K562 (cell line): ENCODE results near the gene GPR107. TPM values are rescaled to one million over a fixed set of nuclear protein-coding genes. Genes with fewer than 3 reads are reported as not detected.

Source experiments
- BHLHE40 ChIP-seq: IDR thresholded peaks from 2 replicates; pipeline ENCODE4 v1.6.1; 2011; ENCODE audit warnings: low read length, improper control_type of control experiment
- CBFA2T2 ChIP-seq: fragments of 450-650 bp; conservative IDR thresholded peaks from 2 replicates; pipeline ENCODE4 v1.6.1; 2017; ENCODE audit warnings: mild to moderate bottlenecking
- GATAD2A ChIP-seq: fragments of 450-650 bp; IDR thresholded peaks from 2 replicates; pipeline ENCODE4 v1.6.1; 2017
- HDAC1 ChIP-seq, 2 experiments: fragments of 450-650 bp; IDR thresholded peaks; 2 replicates each; pipeline ENCODE4 v1.6.1; 2016 to 2017; ENCODE audit warnings: inconsistent platforms in 1 of 2, mild to moderate bottlenecking in 1 of 2, moderate library complexity in 1 of 2
- MEIS2 ChIP-seq: fragments of 450-650 bp; IDR thresholded peaks from 2 replicates; pipeline ENCODE4 v1.6.1; 2014; ENCODE audit warnings: mild to moderate bottlenecking; ENCODE audit not compliant: partially characterized antibody
- NFYB ChIP-seq: IDR thresholded peaks from 2 replicates; pipeline ENCODE4 v1.6.1; 2011; ENCODE audit warnings: mild to moderate bottlenecking, moderate library complexity; ENCODE audit not compliant: insufficient read length; ENCODE audit errors: extremely low read depth
- NR2C1 ChIP-seq, 2 experiments: fragments of 450-650 bp; IDR thresholded peaks; 2 replicates each; pipeline ENCODE4 v1.6.1; 2017; ENCODE audit warnings: mild to moderate bottlenecking in 2 of 2, antibody characterized with exemption in 1 of 2, inconsistent platforms in 1 of 2, missing compliant biosample characterization in 1 of 2, missing genetic modification characterization in 1 of 2
- PRPF4 ChIP-seq: fragments of 200-400 bp; formaldehyde crosslinking; IDR thresholded peaks from one replicate; pipeline ENCODE4 v1.6.1; 2017; ENCODE audit warnings: low read length, low read depth, mild to moderate bottlenecking; ENCODE audit not compliant: insufficient read depth, poor library complexity, severe bottlenecking
- RBBP5 ChIP-seq: fragments of 200-600 bp; sonication (generic); IDR thresholded peaks from 2 replicates; pipeline ENCODE4 v1.6.1; 2012; ENCODE audit warnings: borderline replicate concordance, mild to moderate bottlenecking, low read length, control low read depth, inconsistent platforms; ENCODE audit not compliant: insufficient read depth, poor library complexity, severe bottlenecking
- RBM25 ChIP-seq: fragments of 200-400 bp; formaldehyde crosslinking; IDR thresholded peaks from 2 replicates; pipeline ENCODE4 v1.6.1; 2018; ENCODE audit warnings: low read length, low read depth, moderate library complexity; ENCODE audit not compliant: severe bottlenecking
- RHOXF2B ChIP-seq: fragments of 250-450 bp; sonication (Bioruptor Pico); conservative IDR thresholded peaks from 2 replicates; pipeline ENCODE4 v1.5.1; 2021
- SMARCA5 ChIP-seq: fragments of 450-650 bp; IDR thresholded peaks from 2 replicates; pipeline ENCODE4 v1.6.1; 2016
- ZBTB12 ChIP-seq: fragments of 250-450 bp; sonication (Bioruptor Pico); IDR thresholded peaks from 2 replicates; pipeline ENCODE4 v1.4.0; 2020
- ZBTB7A ChIP-seq: IDR thresholded peaks from 2 replicates; pipeline ENCODE4 v1.6.1; 2011; ENCODE audit warnings: low read depth, mild to moderate bottlenecking, low read length, moderate library complexity, borderline replicate concordance; ENCODE audit not compliant: control insufficient read depth
- polyA plus RNA-seq, 8 experiments: library from polyadenylated mRNA; depleted of rRNA in 4 of 8; stranded (reverse) in 5 of 8; unstranded in 3 of 8; fragments of >200 nt; fragmentation: Nextera tagmentation in 2 of 8; fragmentation: Illumina TruSeq in 1 of 8; extraction: Ambion mirVana in 2 of 8; extraction: Trizol in 1 of 8; gene quantifications; 2 replicates each; pipeline versions ENCODE4 v1.2.1 to v1.2.3, GENCODE V29; 2011 to 2014; ENCODE audit warnings: inconsistent platforms in 1 of 8, missing spikeins in 1 of 8
- total RNA-seq, 7 experiments: library from RNA; depleted of rRNA in 6 of 7; stranded (reverse); fragments of >200 nt in 6 of 7; fragmentation: Illumina TruSeq in 2 of 7; extraction: Trizol in 2 of 7; gene quantifications; 2 replicates each; pipeline versions ENCODE4 v1.2.1 to v1.2.3, GENCODE V29; 2011 to 2021; ENCODE audit warnings: low replicate concordance in 1 of 7
- TF ChIP-seq, protein P1 (sequence below): fragments of 200-800 bp; sonication (Bioruptor generic); IDR thresholded peaks from 2 replicates; pipeline ENCODE4 v1.6.1; 2016; ENCODE audit warnings: missing genetic modification characterization, missing compliant biosample characterization
- TF ChIP-seq, protein P2 (sequence below): sonication (generic); formaldehyde crosslinking; IDR thresholded peaks from 2 replicates; pipeline ENCODE4 v1.8.0; 2022; ENCODE audit warnings: mild to moderate bottlenecking, missing genetic modification reagents
- TF ChIP-seq, protein P3 (sequence below): fragments of 250-450 bp; sonication (Bioruptor Pico); IDR thresholded peaks from 2 replicates; pipeline ENCODE4 v1.8.0; 2022; ENCODE audit warnings: moderate library complexity, mild to moderate bottlenecking, inconsistent platforms

GPR107 gene
- total and polyA plus RNA-seq, 9 of the 15 experiments (the other 6 are each of a cell fraction or from before 2014, with no cell fraction given) = 3.2 to 34.6 (median 14.4) TPM

GRCh38 chr9:130149654-130150286 is 96.1 kb downstream of the GPR107 start (continued):
- TF ChIP-seq ZBTB7A (peak; percentile 52; the same call in 1 of the 2 replicates), BHLHE40 (no peak), RBBP5 (no peak), NFYB (peak; percentile 56), HDAC1 (IDR thresholded peaks at IDR 0.05) (no peak), MEIS2 (peak; percentile 29), ZBTB12 (CRISPR knock-in tag) (no peak), NR2C1 (IDR thresholded peaks at IDR 0.05) (peak; percentile 79), NR2C1 (tag; IDR thresholded peaks at IDR 0.05) (peak; percentile 51), RBM25 (peak; percentile 67), PRPF4 (no peak), GATAD2A (no peak), SMARCA5 (no peak), RHOXF2B (CRISPR knock-in tag) (no peak), CBFA2T2 (no peak)
- TF ChIP-seq, protein P1, sequence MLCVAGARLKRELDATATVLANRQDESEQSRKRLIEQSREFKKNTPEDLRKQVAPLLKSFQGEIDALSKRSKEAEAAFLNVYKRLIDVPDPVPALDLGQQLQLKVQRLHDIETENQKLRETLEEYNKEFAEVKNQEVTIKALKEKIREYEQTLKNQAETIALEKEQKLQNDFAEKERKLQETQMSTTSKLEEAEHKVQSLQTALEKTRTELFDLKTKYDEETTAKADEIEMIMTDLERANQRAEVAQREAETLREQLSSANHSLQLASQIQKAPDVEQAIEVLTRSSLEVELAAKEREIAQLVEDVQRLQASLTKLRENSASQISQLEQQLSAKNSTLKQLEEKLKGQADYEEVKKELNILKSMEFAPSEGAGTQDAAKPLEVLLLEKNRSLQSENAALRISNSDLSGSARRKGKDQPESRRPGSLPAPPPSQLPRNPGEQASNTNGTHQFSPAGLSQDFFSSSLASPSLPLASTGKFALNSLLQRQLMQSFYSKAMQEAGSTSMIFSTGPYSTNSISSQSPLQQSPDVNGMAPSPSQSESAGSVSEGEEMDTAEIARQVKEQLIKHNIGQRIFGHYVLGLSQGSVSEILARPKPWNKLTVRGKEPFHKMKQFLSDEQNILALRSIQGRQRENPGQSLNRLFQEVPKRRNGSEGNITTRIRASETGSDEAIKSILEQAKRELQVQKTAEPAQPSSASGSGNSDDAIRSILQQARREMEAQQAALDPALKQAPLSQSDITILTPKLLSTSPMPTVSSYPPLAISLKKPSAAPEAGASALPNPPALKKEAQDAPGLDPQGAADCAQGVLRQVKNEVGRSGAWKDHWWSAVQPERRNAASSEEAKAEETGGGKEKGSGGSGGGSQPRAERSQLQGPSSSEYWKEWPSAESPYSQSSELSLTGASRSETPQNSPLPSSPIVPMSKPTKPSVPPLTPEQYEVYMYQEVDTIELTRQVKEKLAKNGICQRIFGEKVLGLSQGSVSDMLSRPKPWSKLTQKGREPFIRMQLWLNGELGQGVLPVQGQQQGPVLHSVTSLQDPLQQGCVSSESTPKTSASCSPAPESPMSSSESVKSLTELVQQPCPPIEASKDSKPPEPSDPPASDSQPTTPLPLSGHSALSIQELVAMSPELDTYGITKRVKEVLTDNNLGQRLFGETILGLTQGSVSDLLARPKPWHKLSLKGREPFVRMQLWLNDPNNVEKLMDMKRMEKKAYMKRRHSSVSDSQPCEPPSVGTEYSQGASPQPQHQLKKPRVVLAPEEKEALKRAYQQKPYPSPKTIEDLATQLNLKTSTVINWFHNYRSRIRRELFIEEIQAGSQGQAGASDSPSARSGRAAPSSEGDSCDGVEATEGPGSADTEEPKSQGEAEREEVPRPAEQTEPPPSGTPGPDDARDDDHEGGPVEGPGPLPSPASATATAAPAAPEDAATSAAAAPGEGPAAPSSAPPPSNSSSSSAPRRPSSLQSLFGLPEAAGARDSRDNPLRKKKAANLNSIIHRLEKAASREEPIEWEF (CRISPR knock-in tag) = no peak
- TF ChIP-seq, protein P2, sequence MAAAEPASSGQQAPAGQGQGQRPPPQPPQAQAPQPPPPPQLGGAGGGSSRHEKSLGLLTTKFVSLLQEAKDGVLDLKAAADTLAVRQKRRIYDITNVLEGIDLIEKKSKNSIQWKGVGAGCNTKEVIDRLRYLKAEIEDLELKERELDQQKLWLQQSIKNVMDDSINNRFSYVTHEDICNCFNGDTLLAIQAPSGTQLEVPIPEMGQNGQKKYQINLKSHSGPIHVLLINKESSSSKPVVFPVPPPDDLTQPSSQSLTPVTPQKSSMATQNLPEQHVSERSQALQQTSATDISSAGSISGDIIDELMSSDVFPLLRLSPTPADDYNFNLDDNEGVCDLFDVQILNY (CRISPR knock-in tag) = no peak
- TF ChIP-seq, protein P3, sequence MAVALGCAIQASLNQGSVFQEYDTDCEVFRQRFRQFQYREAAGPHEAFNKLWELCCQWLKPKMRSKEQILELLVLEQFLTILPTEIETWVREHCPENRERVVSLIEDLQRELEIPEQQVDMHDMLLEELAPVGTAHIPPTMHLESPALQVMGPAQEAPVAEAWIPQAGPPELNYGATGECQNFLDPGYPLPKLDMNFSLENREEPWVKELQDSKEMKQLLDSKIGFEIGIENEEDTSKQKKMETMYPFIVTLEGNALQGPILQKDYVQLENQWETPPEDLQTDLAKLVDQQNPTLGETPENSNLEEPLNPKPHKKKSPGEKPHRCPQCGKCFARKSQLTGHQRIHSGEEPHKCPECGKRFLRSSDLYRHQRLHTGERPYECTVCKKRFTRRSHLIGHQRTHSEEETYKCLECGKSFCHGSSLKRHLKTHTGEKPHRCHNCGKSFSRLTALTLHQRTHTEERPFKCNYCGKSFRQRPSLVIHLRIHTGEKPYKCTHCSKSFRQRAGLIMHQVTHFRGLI (CRISPR knock-in tag) = no peak
